ENCODE results near the gene SV2A.
"Not testable (repeated sequence)": the region's sequence is repeated elsewhere in the genome, so short reads cannot be mapped to it uniquely, and the experiment has no call there.

Gene SV2A

DNA sequence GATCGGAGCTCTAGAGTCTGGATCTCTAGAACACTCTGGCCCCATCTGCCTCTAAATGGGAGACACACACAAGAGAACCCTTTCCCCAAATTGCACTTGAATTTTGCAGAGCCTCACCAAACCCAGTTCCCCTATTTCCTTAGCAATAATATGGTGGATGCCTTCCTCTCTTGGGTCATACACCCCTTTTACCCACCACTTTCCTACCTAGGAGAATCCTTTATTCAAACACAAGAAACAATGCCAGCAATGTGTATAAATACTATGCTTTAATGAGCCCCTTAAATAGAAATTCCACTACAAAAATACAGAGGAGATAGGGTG is 10.7 kb upstream of the SV2A start:
- no peak for DNase-seq

- peak; percentile 96 for DNase-seq
Observed at GRCh38 chr1:149927563-149928400, 10.1 kb upstream of the SV2A start, which contains the start of gene SF3B4. Gene SF3B4 (minus strand): TSS chr1:149927803. CDS start chr1:149927759, 44 bp downstream.

GRCh38 chr1:149927056-149927562 is 9.5 kb upstream of the SV2A start:
- no peak for DNase-seq

DNA sequence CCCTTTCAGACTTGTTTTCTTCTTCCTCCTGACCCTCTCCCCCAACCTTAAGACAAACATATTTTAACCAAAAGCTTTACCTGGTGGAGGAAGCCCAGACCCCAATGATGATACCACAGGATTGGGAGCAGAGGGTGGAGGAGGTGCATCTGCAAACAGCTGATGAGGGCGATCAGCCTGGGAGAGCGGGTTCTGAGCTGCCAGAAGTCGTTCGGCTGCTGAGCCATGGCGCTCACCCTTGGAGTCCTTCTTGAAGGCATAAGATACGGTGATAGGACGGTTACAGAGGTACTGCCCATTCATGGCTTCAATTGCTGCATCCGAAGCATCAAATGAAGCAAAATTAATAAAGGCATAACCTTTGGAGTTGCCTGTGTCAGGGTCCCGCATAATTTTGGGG is 8.7 kb upstream of the SV2A start:
- no peak for DNase-seq

DNA sequence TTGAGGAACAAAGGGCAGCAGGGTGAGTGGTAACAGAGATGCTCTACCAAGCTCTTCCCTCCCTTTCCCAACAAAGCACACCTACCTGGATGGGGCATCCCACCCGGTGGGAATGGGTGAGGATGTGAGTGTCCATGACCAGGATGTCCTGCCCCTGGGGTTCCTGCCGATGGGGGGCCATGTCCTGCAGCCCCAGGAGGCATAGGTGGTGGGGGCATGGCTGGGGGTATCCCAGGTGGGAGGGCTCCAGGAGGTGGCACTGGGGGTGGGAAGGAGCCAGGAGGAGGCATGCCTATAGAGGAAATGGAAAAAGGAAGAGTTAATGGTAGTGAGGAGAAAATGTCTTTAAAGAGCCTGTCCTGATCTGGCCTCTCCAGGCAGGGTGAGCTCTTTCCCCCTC is 8.1 kb upstream of the SV2A start:
- DNase-seq, result no peak

DNA sequence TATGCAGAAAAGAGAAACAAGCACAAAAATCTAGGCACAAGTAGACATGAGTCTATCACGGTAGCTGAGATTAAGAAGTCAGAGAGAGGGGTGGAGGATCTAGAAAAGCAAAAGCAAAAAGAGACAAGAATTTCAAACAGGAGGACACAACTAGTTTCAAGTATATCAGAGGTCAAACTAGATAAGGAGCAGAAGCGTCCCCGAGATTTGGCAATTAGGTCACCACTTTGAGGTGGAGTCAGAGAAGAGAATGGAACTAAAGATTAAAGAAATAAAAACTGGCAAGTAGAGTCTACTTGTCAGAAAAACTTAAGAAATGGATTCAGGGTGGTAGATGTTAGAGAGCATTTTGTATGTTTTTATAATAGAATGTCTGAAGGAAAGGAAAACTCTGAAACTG is 7.7 kb upstream of the SV2A start:
- no peak for DNase-seq

DNA sequence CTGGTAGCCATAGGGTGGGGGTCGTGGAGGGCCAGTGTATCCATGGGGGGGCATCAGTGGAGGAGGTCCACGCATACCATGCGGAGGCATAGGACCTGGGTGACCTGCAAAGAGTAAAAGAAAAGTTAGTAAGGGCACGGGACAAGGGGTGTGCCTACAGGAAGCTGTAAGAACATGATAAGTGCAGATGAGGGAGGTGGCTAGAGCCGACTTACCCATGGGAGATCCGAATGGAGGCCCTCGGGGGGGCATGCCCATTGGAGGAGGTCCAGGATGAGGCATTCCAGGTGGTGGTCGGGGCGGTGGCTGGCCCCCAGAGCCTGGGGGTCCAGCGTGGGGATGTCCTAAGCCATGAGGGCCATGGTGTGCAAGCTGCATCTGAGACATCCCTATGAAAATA is 6.0 kb upstream of the SV2A start:
- DNase-seq, result no peak

DNA sequence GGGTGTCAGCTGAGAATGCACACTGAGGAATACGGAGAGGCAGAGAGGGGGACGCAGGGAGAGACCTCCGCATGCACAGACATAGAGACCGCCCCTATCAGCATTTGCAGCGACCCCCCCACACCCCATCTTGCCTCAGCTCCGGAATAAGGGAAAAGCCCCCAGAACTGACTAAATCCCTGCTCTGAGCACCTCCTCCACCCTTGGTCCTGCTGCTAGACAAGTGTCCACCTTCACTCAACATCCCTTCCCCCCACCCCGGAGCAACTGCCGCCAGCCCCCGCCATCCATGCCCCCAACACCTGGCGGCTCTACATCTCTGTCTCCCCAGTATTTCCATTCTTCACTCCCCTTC is 769 bp downstream of the SV2A start:
- no peak for DNase-seq

DNA sequence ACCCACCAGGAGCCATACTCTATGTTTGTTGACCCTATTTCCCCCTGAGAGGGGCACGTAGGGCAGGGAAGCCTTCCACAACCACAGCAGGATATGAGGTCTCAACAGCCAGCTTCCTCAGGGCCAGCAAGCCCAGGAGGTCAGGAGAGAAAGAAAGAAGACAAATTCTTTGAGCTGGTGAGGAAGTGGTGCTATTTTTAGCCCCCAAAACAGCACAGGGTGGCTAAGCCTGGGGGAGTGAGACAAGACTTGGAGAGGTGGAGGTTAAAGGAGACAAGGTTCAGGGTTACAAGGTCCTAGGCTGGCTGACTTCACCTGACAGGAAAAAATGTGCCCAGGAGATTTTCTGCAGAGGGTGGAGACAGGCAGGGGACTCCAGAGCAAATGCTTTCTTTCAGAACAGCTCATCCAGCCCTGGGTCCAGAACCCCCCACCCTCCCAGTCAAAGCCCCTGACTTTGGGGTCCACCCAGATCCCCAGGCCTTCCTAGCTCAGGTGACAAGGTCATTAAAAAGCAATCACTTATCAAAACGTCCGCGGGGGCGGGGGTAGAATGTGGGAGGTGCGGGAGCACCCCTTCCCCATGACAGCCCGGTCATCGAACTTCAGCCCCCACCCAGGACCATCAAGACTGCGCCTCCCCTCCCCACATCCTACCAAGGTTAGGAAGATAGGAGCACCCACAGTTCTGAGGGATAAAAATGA is 1.3 kb downstream of the SV2A start:
- DNase-seq, result no peak

GRCh38 chr1:149915429-149916192 is 2.0 kb downstream of the SV2A start:
- no peak for DNase-seq

- no peak for DNase-seq
Observed at GRCh38 chr1:149914545-149914944, 3.1 kb downstream of the SV2A start.

- DNase-seq, result no peak
Observed at GRCh38 chr1:149906570-149907075, 11.0 kb downstream of the SV2A start.

GRCh38 chr1:149903836-149904491 is 13.7 kb downstream of the SV2A start:
- no peak for DNase-seq

GRCh38 chr1:149899460-149900284 is 18.0 kb downstream of the SV2A start, which contains the start of gene BOLA1:
Gene BOLA1 (plus strand): TSS chr1:149899568. CDS start chr1:149900060, 492 bp downstream.
- DNase-seq, result peak; percentile 88

DNA sequence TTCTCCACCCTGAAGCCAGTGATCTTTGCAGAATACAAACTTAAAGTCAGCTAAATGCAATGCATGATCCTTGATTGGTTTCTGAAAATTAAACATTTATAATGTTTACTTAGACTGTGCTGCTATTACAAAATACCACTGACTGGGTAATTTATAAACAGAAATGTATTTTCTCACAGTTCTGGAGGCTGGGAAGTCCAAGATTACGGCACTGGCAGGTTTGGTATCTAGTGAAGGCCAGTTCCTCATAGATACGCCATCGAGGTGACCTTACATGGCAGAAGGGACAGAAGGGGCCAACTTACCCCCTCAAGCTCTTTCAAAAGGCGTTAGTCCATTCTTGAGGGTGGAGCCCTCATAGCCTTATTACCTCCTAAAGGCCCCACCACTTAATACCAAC is 21.1 kb downstream of the SV2A start:
- no peak for DNase-seq

- DNase-seq, result no peak
Observed at GRCh38 chr1:149888999-149889289, 28.7 kb downstream of the SV2A start.

- peak; percentile 89 for DNase-seq
Observed at GRCh38 chr1:149888247-149888998, 29.2 kb downstream of the SV2A start.

GRCh38 chr1:149887456-149888246 is 30.0 kb downstream of the SV2A start:
- DNase-seq, result peak; percentile 79

DNA sequence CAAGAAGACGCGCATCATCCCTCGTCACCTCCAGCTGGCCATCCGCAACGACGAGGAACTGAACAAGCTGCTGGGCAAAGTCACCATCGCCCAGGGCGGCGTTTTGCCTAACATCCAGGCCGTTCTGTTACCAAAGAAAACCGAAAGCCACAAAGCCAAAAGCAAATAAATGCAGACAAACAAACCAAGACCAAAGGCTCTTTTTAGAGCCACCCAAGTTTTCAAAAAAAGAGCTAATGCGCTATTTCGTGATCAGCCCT is 30.5 kb downstream of the SV2A start:
- DNase-seq, result not testable (repeated sequence)

DNA sequence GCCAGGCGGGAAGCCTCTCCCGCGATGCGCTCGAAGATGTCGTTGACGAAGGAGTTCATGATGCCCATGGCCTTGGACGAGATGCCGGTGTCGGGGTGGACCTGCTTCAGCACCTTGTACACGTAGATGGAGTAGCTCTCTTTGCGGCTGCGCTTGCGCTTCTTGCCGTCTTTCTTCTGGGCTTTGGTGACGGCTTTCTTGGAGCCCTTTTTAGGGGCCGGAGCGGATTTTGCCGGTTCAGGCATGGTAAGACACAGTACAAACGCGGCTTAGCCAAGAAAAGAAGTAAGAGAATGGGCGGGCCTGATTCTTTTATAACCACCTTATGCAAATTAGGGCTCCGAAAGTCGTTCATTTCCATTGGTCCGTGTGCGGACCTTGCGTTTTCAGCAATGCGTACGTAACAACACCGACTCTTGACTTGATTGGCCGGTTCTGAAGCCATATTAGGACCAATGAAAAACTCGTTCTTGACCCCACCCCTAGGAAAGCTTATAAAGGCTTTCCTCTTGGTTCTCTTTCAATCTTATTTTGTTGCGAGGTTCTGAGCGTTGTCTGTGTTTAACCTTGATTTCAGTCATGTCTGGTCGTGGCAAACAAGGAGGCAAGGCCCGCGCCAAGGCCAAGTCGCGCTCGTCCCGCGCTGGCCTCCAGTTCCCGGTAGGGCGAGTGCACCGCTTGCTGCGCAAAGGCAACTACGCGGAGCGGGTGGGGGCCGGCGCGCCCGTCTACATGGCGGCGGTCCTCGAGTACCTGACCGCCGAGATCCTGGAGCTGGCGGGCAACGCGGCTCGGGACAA is 31.0 kb downstream of the SV2A start:
- peak; percentile 82 for DNase-seq

All from stimulated activated CD4-positive, alpha-beta T cell treated with anti-CD3 and anti-CD28 coated beads, Interleukin-15, amount 100 ng/mL, for 24 hours (primary cell).